Chondrocyte (in vitro differentiated cells): ENCODE measurements around the gene HRH3. TPM values are rescaled to one million over a fixed set of nuclear protein-coding genes. Genes with fewer than 3 reads are reported as not detected.
A peak's percentile ranks its signal among the peaks of the same experiment; 100 is the strongest.

ENCODE experiments used
- DNase-seq: peaks from one replicate; pipeline ENCODE4 v3.0.0; 2021; ENCODE audit warnings: mixed read lengths, low spot score
- H3K27ac Mint-ChIP-seq: one replicate; pipeline ENCODE4 v1.8.0; 2021; ENCODE audit warnings: mild to moderate bottlenecking, moderate library complexity, mixed read lengths; ENCODE audit not compliant: unreplicated experiment
- H3K27me3 Mint-ChIP-seq: 2 replicates; pipeline ENCODE4 v1.8.0; 2021; ENCODE audit warnings: low read depth, mixed read lengths
- H3K36me3 Mint-ChIP-seq: 2 replicates; pipeline ENCODE4 v1.8.0; 2021; ENCODE audit warnings: low read depth, mixed read lengths
- H3K4me1 Mint-ChIP-seq: 2 replicates; pipeline ENCODE4 v1.8.0; 2021; ENCODE audit warnings: low read depth, mild to moderate bottlenecking, mixed read lengths
- H3K4me3 Mint-ChIP-seq: one replicate; pipeline ENCODE4 v1.8.0; 2021; ENCODE audit warnings: mild to moderate bottlenecking, moderate library complexity, mixed read lengths; ENCODE audit not compliant: unreplicated experiment
- H3K9me3 Mint-ChIP-seq: 2 replicates; pipeline ENCODE4 v1.8.0; 2021; ENCODE audit warnings: low read depth, mixed read lengths
- CTCF ChIP-seq: fragments of 200-600 bp; sonication (generic); IDR thresholded peaks from 2 replicates; pipeline ENCODE4 v1.5.0; 2021; ENCODE audit warnings: antibody characterized with exemption, mild to moderate bottlenecking, moderate library complexity
- total RNA-seq: library from RNA; stranded (reverse); gene quantifications from 3 replicates; pipeline ENCODE4 v1.2.1, GENCODE V29; 2021

Gene HRH3
- total RNA-seq, 1 donor from 2014 or later: not detected

DNA sequence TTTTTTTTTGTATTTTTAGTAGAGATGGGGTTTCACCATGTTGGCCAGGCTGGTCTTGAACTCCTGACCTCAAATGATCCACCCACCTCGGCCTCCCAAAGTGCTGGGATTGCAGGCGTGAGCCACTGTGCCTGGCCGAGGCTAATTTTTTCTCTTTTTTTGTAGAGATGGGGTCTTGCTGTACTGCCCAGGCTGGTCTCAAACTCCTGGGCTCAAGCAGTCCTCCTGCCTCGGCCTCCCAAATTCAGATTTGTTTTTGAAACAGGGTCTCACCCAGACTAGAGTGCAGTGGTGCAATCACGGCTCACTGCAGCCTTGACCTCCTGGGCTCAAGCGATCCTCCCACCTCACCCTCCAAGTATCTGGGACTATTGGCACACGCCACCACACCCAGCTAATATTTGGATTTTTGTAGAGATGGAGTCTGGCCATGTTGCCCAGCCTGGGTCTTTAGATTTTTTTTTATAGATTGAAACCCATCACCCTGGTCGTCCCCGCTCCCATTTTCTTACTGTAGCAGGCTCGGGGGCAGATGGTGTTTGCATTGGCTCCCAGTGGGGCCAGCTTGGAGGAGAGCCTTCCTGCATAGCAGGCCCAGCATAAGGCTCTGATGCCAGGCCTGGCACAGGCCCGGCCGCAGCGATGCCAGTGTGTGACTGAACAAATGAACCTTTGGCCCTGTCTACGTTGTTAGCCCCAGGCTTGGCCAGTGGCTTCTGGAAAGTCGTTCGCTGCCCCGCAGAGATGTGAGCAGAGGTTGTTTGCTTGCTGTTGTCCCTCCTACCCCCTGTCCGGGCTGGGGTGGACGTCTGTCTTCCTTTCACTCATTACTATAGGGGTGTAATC lies 41.5 kb downstream of the HRH3 start:
- no peak overlapping the region for H3K4me3 Mint-ChIP-seq
- H3K27me3 Mint-ChIP-seq: no peaks in the 10 kb centered on the region
- H3K9me3 Mint-ChIP-seq: no peaks in the 10 kb centered on the region
- no peak for TF ChIP-seq CTCF
- peaks cover 9% of the 10 kb centered on the region for H3K36me3 Mint-ChIP-seq
- peaks cover 12% of the 10 kb centered on the region for H3K4me1 Mint-ChIP-seq
- peak; percentile 79 for DNase-seq
- no peak overlapping the region for H3K27ac Mint-ChIP-seq

- Mint-ChIP-seq H3K27ac (no peak overlapping the region), H3K9me3 (no peaks in the 10 kb centered on the region), H3K4me1 (peaks cover 8% of the 10 kb centered on the region), H3K36me3 (peaks cover 9% of the 10 kb centered on the region), H3K27me3 (no peaks in the 10 kb centered on the region), H3K4me3 (no peak overlapping the region)
- no peak for TF ChIP-seq CTCF
- DNase-seq: peak; percentile 15
These were observed 42.8 kb downstream of the HRH3 start for GRCh38 chr20:62177307-62177706.

DNA sequence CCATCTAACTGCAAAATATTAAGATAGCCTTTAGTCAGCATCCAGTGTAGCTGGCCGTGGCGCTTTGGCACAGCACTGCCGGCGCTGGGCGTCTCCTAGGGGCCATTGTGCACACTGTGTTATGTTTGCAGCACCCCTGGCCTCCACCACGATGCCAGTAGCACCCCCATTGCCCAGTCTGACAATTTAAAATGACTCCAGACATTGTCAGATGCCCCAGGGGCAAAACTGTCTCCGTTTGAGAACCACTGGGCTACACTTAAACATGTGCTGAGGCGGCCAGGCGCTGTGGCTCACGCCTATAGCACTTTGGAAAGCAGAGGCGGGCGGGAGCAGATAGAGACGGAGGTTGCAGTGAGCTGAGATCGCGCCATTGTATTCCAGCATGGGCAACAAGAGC lies 43.2 kb downstream of the HRH3 start:
- Mint-ChIP-seq H3K4me1 (peaks cover 3% of the 10 kb centered on the region), H3K27me3 (no peaks in the 10 kb centered on the region), H3K27ac (no peak overlapping the region), H3K9me3 (no peaks in the 10 kb centered on the region), H3K4me3 (no peak overlapping the region), H3K36me3 (peaks cover 9% of the 10 kb centered on the region)
- TF ChIP-seq CTCF: no peak
- DNase-seq: peak; percentile 44

DNA sequence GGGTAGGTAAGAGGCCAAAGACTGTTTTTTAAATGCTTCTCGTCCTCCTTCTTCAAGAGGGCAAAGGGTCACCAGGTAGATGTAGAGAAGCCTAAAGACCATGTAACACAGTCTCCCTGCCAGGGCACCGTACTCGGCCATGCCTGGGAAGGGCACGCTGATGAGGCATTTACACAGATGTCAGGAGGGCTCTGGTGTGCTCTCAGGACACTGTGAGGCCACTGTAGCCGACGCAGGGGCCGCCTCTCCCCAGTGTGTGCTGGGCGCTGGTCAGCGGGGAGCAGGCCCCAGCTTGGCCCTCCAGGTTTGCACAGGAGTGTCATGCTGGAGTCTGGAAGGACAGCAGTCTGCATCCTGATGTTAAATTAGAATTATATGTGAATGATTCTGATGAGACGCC lies 44.4 kb downstream of the HRH3 start:
- Mint-ChIP-seq H3K4me1 (no peaks in the 10 kb centered on the region), H3K9me3 (no peaks in the 10 kb centered on the region), H3K36me3 (peaks cover 11% of the 10 kb centered on the region), H3K27me3 (no peaks in the 10 kb centered on the region), H3K4me3 (no peak overlapping the region), H3K27ac (no peak overlapping the region)
- peak; percentile 43 for DNase-seq
- no peak for TF ChIP-seq CTCF

DNA sequence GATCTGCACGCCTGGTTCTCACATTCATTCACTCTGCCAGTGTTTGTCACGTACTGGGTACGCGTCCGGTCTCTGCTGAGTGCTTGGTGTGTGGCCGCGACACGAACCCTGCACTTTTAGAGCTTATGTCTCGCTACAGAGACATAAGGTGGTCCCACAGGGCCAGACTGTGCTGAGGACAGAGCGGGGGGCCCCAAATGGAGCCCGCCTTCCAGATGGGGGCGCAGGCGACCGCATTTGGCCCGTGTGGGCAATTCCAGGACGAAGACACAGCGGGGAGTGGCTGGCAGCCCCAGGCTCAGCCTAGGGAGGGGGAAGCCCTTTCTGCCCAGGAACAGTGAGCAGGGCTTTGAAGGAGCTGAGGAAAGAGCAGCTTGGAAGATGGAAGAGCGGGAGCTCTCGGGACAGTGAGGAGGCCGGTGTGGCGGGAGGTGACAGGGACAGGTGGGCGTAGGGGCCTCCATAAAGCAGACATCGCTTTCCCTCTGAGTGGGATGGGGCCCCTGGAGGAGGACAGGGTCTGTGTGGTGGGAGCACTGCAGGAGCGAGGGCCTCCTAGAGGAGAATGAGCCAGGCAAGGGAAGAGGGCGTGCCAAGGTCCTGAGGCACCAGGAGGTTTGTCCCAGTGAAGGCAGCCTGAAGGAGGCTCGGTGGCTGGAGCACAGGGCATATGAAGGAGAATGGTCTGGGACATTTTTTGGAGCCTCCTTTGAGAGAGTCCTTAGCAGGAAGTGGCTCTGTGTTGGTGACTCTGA lies 45.0 kb downstream of the HRH3 start:
- no peaks in the 10 kb centered on the region for H3K9me3 Mint-ChIP-seq
- H3K27me3 Mint-ChIP-seq: no peaks in the 10 kb centered on the region
- DNase-seq: peak; percentile 75
- no peak for TF ChIP-seq CTCF
- H3K4me3 Mint-ChIP-seq: no peak overlapping the region
- no peaks in the 10 kb centered on the region for H3K4me1 Mint-ChIP-seq
- no peak overlapping the region for H3K27ac Mint-ChIP-seq
- H3K36me3 Mint-ChIP-seq: peaks cover 11% of the 10 kb centered on the region
